Measurements from ENCODE around the gene CARS2. TPM values are rescaled to one million over a fixed set of nuclear protein-coding genes. Genes with fewer than 3 reads are reported as not detected.
A peak's percentile ranks its signal among the peaks of the same experiment; 100 is the strongest.

CARS2 gene
- total RNA-seq, 4 donors from 2014 or later, result 49.0 to 78.1 (median 68.4) TPM

- no peaks in the 10 kb centered on the region for H3K4me1 ChIP-seq
- intact Hi-C loops (cut with DNase I), result no loop called here
- H3K4me3 ChIP-seq (replicated peaks in 1 of 3), result no peak overlapping the region
- H3K27ac ChIP-seq, result no peak overlapping the region
- H3K27me3 ChIP-seq, result no peaks in the 10 kb centered on the region
- no peaks in the 10 kb centered on the region for H3K9me3 ChIP-seq
- peaks cover 9 to 22% of the 10 kb centered on the region in 2 donors for H3K36me3 ChIP-seq
- 85 to 89% methylated on average over 9 of the region's 9 CpGs for WGBS, 2 donors
- no peak for DNase-seq
- no peak for TF ChIP-seq POLR2A (IDR thresholded peaks at IDR 0.05)
- TF ChIP-seq CTCF (IDR thresholded peaks at IDR 0.05), result no peak
These were observed 79.4 kb downstream of the CARS2 start for GRCh38 chr13:110626521-110626920.

- Histone ChIP-seq H3K9me3 (no peaks in the 10 kb centered on the region), H3K4me3 (replicated peaks in 1 of 3) (no peak overlapping the region), H3K27ac (no peak overlapping the region), H3K27me3 (no peaks in the 10 kb centered on the region), H3K36me3 (peaks cover 9 to 22% of the 10 kb centered on the region in 2 donors), H3K4me1 (no peaks in the 10 kb centered on the region)
- TF ChIP-seq POLR2A (IDR thresholded peaks at IDR 0.05) (no peak), CTCF (IDR thresholded peaks at IDR 0.05) (no peak)
- intact Hi-C loops (cut with DNase I), result no loop called here
- DNase-seq, result no peak
- 78 to 80% methylated on average over 18 to 19 of the region's 19 CpGs for WGBS, 2 donors
These were observed 80.1 kb downstream of the CARS2 start for GRCh38 chr13:110625771-110626321.

GRCh38 chr13:110624766-110625756 lies 80.9 kb downstream of the CARS2 start:
- no peak overlapping the region for H3K4me3 ChIP-seq (replicated peaks in 1 of 3)
- no peaks in the 10 kb centered on the region for H3K9me3 ChIP-seq
- H3K27ac ChIP-seq, result no peak overlapping the region
- DNase-seq, result no peak
- peaks cover 9 to 22% of the 10 kb centered on the region in 2 donors for H3K36me3 ChIP-seq
- WGBS, 2 donors, result 83 to 89% methylated on average over 33 to 35 of the region's 41 CpGs
- no peak for TF ChIP-seq CTCF (IDR thresholded peaks at IDR 0.05)
- no peak for TF ChIP-seq POLR2A (IDR thresholded peaks at IDR 0.05)
- H3K27me3 ChIP-seq, result no peaks in the 10 kb centered on the region
- intact Hi-C loops (cut with DNase I), result no loop called here
- no peaks in the 10 kb centered on the region for H3K4me1 ChIP-seq

- Histone ChIP-seq H3K4me3 (replicated peaks in 1 of 3) (no peak overlapping the region), H3K36me3 (peaks cover 9 to 15% of the 10 kb centered on the region in 2 donors), H3K27me3 (no peaks in the 10 kb centered on the region), H3K4me1 (peaks cover 26 to 28% of the 10 kb centered on the region in 2 donors), H3K9me3 (no peaks in the 10 kb centered on the region), H3K27ac (no peak overlapping the region)
- no peak for DNase-seq
- intact Hi-C loops (cut with DNase I), result no loop called here
- no peak for TF ChIP-seq POLR2A (IDR thresholded peaks at IDR 0.05)
- no peak for TF ChIP-seq CTCF (IDR thresholded peaks at IDR 0.05)
- WGBS, 2 donors, result 52 to 57% methylated on average over 2 of the region's 2 CpGs
These were observed 85.3 kb downstream of the CARS2 start for GRCh38 chr13:110620596-110620995.

- Histone ChIP-seq H3K36me3 (peaks cover 0 to 11% of the 10 kb centered on the region in 2 donors), H3K27me3 (no peaks in the 10 kb centered on the region), H3K4me3 (replicated peaks in 1 of 3) (no peak overlapping the region), H3K4me1 (peaks cover 31 to 35% of the 10 kb centered on the region in 2 donors), H3K9me3 (no peaks in the 10 kb centered on the region), H3K27ac (peak overlapping the region in 1 of 3 donors; percentile 97)
- DNase-seq, result no peak
- TF ChIP-seq CTCF (IDR thresholded peaks at IDR 0.05) (no peak), POLR2A (IDR thresholded peaks at IDR 0.05) (no peak)
- WGBS, 2 donors, result 86 to 89% methylated on average over 9 of the region's 9 CpGs
- intact Hi-C loops (cut with DNase I), result no loop called here
These were observed 87.1 kb downstream of the CARS2 start for GRCh38 chr13:110618780-110619179.
